CD14-positive monocyte (primary cell): Measurements from ENCODE around the gene BRD2. TPM values are rescaled to one million over a fixed set of nuclear protein-coding genes. Genes with fewer than 3 reads are reported as not detected.

Experiments
- DNase-seq, 3 donors: peaks; one replicate each; pipeline ENCODE4 v3.0.0-alpha.2; 2011 to 2022
- H2AFZ ChIP-seq: 2 replicates; pipeline ENCODE4 v1.6.0; 2012; ENCODE audit warnings: mild to moderate bottlenecking, low read depth, low read length, inconsistent platforms; ENCODE audit not compliant: insufficient read depth, poor library complexity, severe bottlenecking
- H3K27ac ChIP-seq, 2 donors: 1 replicate in 1 of 2; 2 replicates in 1 of 2; pipeline ENCODE4 v1.5.1; 2012 to 2013; ENCODE audit warnings: low read length in 2 of 2, control low read depth in 1 of 2, inconsistent platforms in 1 of 2, low read depth in 1 of 2, mild to moderate bottlenecking in 1 of 2
- H3K27me3 ChIP-seq, 2 donors: one replicate each; pipeline versions ENCODE4 v1.6.0 to v1.6.1; 2011 to 2013; ENCODE audit warnings: low read length in 2 of 2; ENCODE audit not compliant: control insufficient read depth in 2 of 2, insufficient read depth in 2 of 2
- H3K36me3 ChIP-seq, 2 donors: replicated peaks in 1 of 2; 1 replicate in 1 of 2; 2 replicates in 1 of 2; pipeline versions ENCODE4 v1.5.1 to v1.6.1; 2012 to 2013; ENCODE audit warnings: low read length in 2 of 2, control low read depth in 1 of 2, inconsistent platforms in 1 of 2, mild to moderate bottlenecking in 1 of 2; ENCODE audit not compliant: insufficient read depth in 2 of 2, control insufficient read depth in 1 of 2
- H3K4me1 ChIP-seq, 2 donors: 1 replicate in 1 of 2; 2 replicates in 1 of 2; pipeline versions ENCODE4 v1.5.1 to v1.6.1; 2012 to 2013; ENCODE audit warnings: low read length in 2 of 2, control low read depth in 1 of 2, inconsistent platforms in 1 of 2, mild to moderate bottlenecking in 1 of 2, moderate library complexity in 1 of 2; ENCODE audit not compliant: insufficient read depth in 2 of 2, control insufficient read depth in 1 of 2
- H3K4me2 ChIP-seq: replicated peaks from 2 replicates; pipeline ENCODE3; 2012; ENCODE audit warnings: low read length, moderate library complexity, mild to moderate bottlenecking; ENCODE audit not compliant: poor library complexity, severe bottlenecking; ENCODE audit errors: extremely low read depth
- H3K4me3 ChIP-seq, 3 experiments: fragments of 200-600 bp in 1 of 3; sonication (generic) in 1 of 3; replicated peaks in 1 of 3; 1 replicate in 2 of 3; 2 replicates in 1 of 3; pipeline ENCODE4 v1.5.1; 2011 to 2013; ENCODE audit warnings: low read length in 3 of 3, mild to moderate bottlenecking in 3 of 3, control low read depth in 2 of 3, low read depth in 2 of 3, inconsistent platforms in 1 of 3, moderate library complexity in 1 of 3
- H3K79me2 ChIP-seq: 2 replicates; pipeline ENCODE4 v1.6.0; 2012; ENCODE audit warnings: mild to moderate bottlenecking, control low read depth, inconsistent platforms, low read length, moderate library complexity; ENCODE audit not compliant: insufficient read depth
- H3K9ac ChIP-seq: 2 replicates; pipeline ENCODE4 v1.6.0; 2017; ENCODE audit warnings: low read length, mild to moderate bottlenecking; ENCODE audit not compliant: insufficient read depth, poor library complexity, severe bottlenecking
- H3K9me3 ChIP-seq, 2 donors: replicated peaks in 1 of 2; 1 replicate in 1 of 2; 2 replicates in 1 of 2; pipeline versions ENCODE4 v1.5.1 to v1.6.1; 2012 to 2013; ENCODE audit warnings: low read length in 2 of 2, control low read depth in 1 of 2; ENCODE audit not compliant: control insufficient read depth in 1 of 2, insufficient read depth in 1 of 2
- H4K20me1 ChIP-seq: 2 replicates; pipeline ENCODE4 v1.6.0; 2012; ENCODE audit warnings: mild to moderate bottlenecking, low read length, control low read depth, moderate library complexity; ENCODE audit not compliant: insufficient read depth
- H3K27ac Mint-ChIP-seq, 7 donors: one replicate each; pipeline ENCODE4 v1.8.0; 2020; ENCODE audit warnings: mild to moderate bottlenecking in 7 of 7, mixed read lengths in 7 of 7, moderate library complexity in 6 of 7, inconsistent platforms in 2 of 7
- H3K27me3 Mint-ChIP-seq, 3 donors: one replicate each; pipeline ENCODE4 v1.8.0; 2021 to 2022; ENCODE audit warnings: low read depth in 3 of 3, mild to moderate bottlenecking in 3 of 3, mixed read lengths in 3 of 3, moderate library complexity in 3 of 3, inconsistent platforms in 1 of 3
- H3K36me3 Mint-ChIP-seq, 2 donors: one replicate each; pipeline ENCODE4 v1.8.0; 2020; ENCODE audit warnings: mixed read lengths in 2 of 2, inconsistent platforms in 1 of 2, mild to moderate bottlenecking in 1 of 2
- H3K4me1 Mint-ChIP-seq: one replicate; pipeline ENCODE4 v1.8.0; 2020; ENCODE audit warnings: mild to moderate bottlenecking, mixed read lengths
- H3K4me3 Mint-ChIP-seq, 2 donors: one replicate each; pipeline ENCODE4 v1.8.0; 2020; ENCODE audit warnings: mild to moderate bottlenecking in 2 of 2, mixed read lengths in 2 of 2, moderate library complexity in 1 of 2
- H3K9me3 Mint-ChIP-seq, 7 donors: one replicate each; pipeline ENCODE4 v1.8.0; 2020 to 2022; ENCODE audit warnings: mixed read lengths in 7 of 7, mild to moderate bottlenecking in 6 of 7, moderate library complexity in 6 of 7, inconsistent platforms in 2 of 7
- CTCF ChIP-seq: fragments of 200-600 bp; IDR thresholded peaks from one replicate; pipeline ENCODE4 v1.8.0; 2022; ENCODE audit warnings: antibody characterized with exemption, mild to moderate bottlenecking
- WGBS: methylation state at CpG from one replicate; pipeline ENCODE4 v1.1.5; 2013; ENCODE audit warnings: missing lambda C conversion rate; ENCODE audit not compliant: insufficient coverage; 5-methylcytosine and 5-hydroxymethylcytosine counted together
- intact Hi-C, 2 donors: fragments of 100-400 bp; cut with micrococcal nuclease; formaldehyde crosslinking; loops; one replicate each; pipeline versions ENCODE4 v1.15.0 to v1.15.1; 2023
- polyA plus RNA-seq, 3 donors: library from polyadenylated mRNA; depleted of rRNA in 1 of 3; unstranded in 2 of 3; stranded (reverse) in 1 of 3; fragments of 300-500 nt in 2 of 3; fragments of >200 nt in 1 of 3; fragmentation: Illumina TruSeq in 2 of 3; gene quantifications; 1 replicate in 2 of 3; 2 replicates in 1 of 3; pipeline ENCODE4 v1.2.3, GENCODE V29; 2012 to 2021

The BRD2 gene
- polyA plus RNA-seq, 3 donors, result 9.6 to 475 (median 21.7) TPM

GRCh38 chr6:32922083-32922482, 46.3 kb upstream of the BRD2 start:
- no peaks in the 10 kb centered on the region for H3K9me3 ChIP-seq
- no peak overlapping the region for H3K27ac ChIP-seq
- peaks cover 7 to 22% of the 10 kb centered on the region in 2 donors for H3K4me1 ChIP-seq
- H3K9ac ChIP-seq, result no peak overlapping the region
- no peaks in the 10 kb centered on the region for H3K36me3 ChIP-seq
- no peaks in the 10 kb centered on the region for H4K20me1 ChIP-seq
- peaks cover 30% of the 10 kb centered on the region for H3K4me1 Mint-ChIP-seq
- H3K4me2 ChIP-seq, result no peak overlapping the region
- no peaks in the 10 kb centered on the region for H3K36me3 Mint-ChIP-seq
- no peak overlapping the region for H3K4me3 Mint-ChIP-seq
- no peaks in the 10 kb centered on the region for H3K27me3 ChIP-seq
- H3K27me3 Mint-ChIP-seq, result peaks cover 0 to 1% (median 0%) of the 10 kb centered on the region in 3 donors
- no peak overlapping the region for H2AFZ ChIP-seq
- no peak for TF ChIP-seq CTCF
- no peak overlapping the region for H3K4me3 ChIP-seq
- intact Hi-C loops, result no loop called here
- no peaks in the 10 kb centered on the region for H3K9me3 Mint-ChIP-seq
- H3K79me2 ChIP-seq, result no peaks in the 10 kb centered on the region
- WGBS, result no CpG with 5 or more reads among the region's 2 CpGs
- peak overlapping the region in 1 of 7 donors; percentile 60 for H3K27ac Mint-ChIP-seq
- no peak for DNase-seq

- Histone ChIP-seq H3K4me2 (no peak overlapping the region), H3K36me3 (peaks cover 25% of the 10 kb centered on the region in 2 donors), H2AFZ (no peak overlapping the region), H3K4me1 (peaks cover 37 to 43% of the 10 kb centered on the region in 2 donors), H3K4me3 (no peak overlapping the region), H3K27ac (no peak overlapping the region), H3K27me3 (no peaks in the 10 kb centered on the region), H3K79me2 (peaks cover 17% of the 10 kb centered on the region), H3K9me3 (no peaks in the 10 kb centered on the region), H4K20me1 (peaks cover 14% of the 10 kb centered on the region), H3K9ac (no peak overlapping the region)
- Mint-ChIP-seq H3K27ac (no peak overlapping the region), H3K9me3 (peaks cover 0 to 1% (median 0%) of the 10 kb centered on the region in 7 donors), H3K36me3 (peaks cover 28 to 32% of the 10 kb centered on the region in 2 donors), H3K27me3 (peaks cover 0 to 1% (median 0%) of the 10 kb centered on the region in 3 donors), H3K4me3 (no peak overlapping the region), H3K4me1 (peaks cover 51% of the 10 kb centered on the region)
- WGBS, result no CpG with 5 or more reads among the region's 1 CpG
- intact Hi-C loops, result loop anchor here (5.0 to 10.0 kb wide), 4 partner anchors 39 to 314 kb away; no protein-coding TSS in a partner anchor
- no peak for DNase-seq
- TF ChIP-seq CTCF, result no peak
Measured at GRCh38 chr6:32931211-32931610, 37.2 kb upstream of the BRD2 start.
